Panc1 (cell line): Measurements from ENCODE around the gene GRK7. TPM values are rescaled to one million over a fixed set of nuclear protein-coding genes. Genes with fewer than 3 reads are reported as not detected.
"Not testable (repeated sequence)": the region's sequence is repeated elsewhere in the genome, so short reads cannot be mapped to it uniquely, and the experiment has no call there.

Experiments used
- ATAC-seq: fragments of 200-7000 bp; cut with Tn5 transposase; 2 replicates; pipeline ENCODE4 v1.9.1; 2020; ENCODE audit warnings: mild to moderate bottlenecking, moderate library complexity
- BruUV-seq: library from RNA; stranded (reverse); fragments of 400-500 nt; replicated peaks from 2 replicates; lab custom pipeline; 2021; lab: Mats Ljungman, UMichigan
- CTCF ChIA-PET: fragments of 300-600 bp; sonication (Branson Sonifier 250); formaldehyde crosslinking; loops from one replicate; lab custom pipeline; 2022; ENCODE audit warnings: antibody characterized with exemption; lab: Charles Lee
- POLR2A ChIA-PET: fragments of 300-600 bp; sonication (Branson Sonifier 250); formaldehyde crosslinking; loops from one replicate; lab custom pipeline; 2022; ENCODE audit warnings: antibody characterized with exemption; lab: Charles Lee
- DNase-seq: peaks from one replicate; pipeline ENCODE4 v3.0.0-alpha.2; 2010; ENCODE audit warnings: low read depth, low spot score
- H3K27ac ChIP-seq: 2 replicates; pipeline ENCODE4 v1.5.1; 2011; ENCODE audit warnings: mild to moderate bottlenecking, low read length, inconsistent platforms
- H3K27me3 ChIP-seq: fragments of 200-500 bp; sonication (Bioruptor generic); 2 replicates; pipeline ENCODE4 v1.6.0; 2014; ENCODE audit warnings: low read length, inconsistent platforms; ENCODE audit not compliant: control insufficient read depth, insufficient read depth
- H3K36me3 ChIP-seq: fragments of 200-500 bp; sonication (Bioruptor generic); 2 replicates; pipeline ENCODE4 v1.5.1; 2014; ENCODE audit warnings: inconsistent platforms, mild to moderate bottlenecking, low read length, moderate library complexity; ENCODE audit not compliant: control insufficient read depth, insufficient read depth
- H3K4me1 ChIP-seq: 2 replicates; pipeline ENCODE4 v1.5.1; 2011; ENCODE audit warnings: inconsistent platforms, mild to moderate bottlenecking, low read length, moderate library complexity; ENCODE audit not compliant: control insufficient read depth, insufficient read depth
- H3K4me3 ChIP-seq, 2 experiments: 2 replicates each; pipeline ENCODE4 v1.5.1; 2011 to 2012; ENCODE audit warnings: low read depth in 2 of 2, low read length in 2 of 2, mild to moderate bottlenecking in 2 of 2, inconsistent platforms in 1 of 2, moderate library complexity in 1 of 2
- H3K9me3 ChIP-seq: fragments of 200-500 bp; sonication (Bioruptor generic); 2 replicates; pipeline ENCODE4 v1.5.1; 2014; ENCODE audit warnings: low read depth, mild to moderate bottlenecking, inconsistent platforms, low read length, moderate library complexity; ENCODE audit not compliant: control insufficient read depth, insufficient read depth
- CTCF ChIP-seq: fragments of 450-650 bp; IDR thresholded peaks from 2 replicates; pipeline ENCODE4 v1.5.1; 2017; ENCODE audit warnings: mild to moderate bottlenecking
- POLR2AphosphoS5 ChIP-seq: IDR thresholded peaks from 2 replicates; pipeline ENCODE4 v1.6.1; 2012; ENCODE audit warnings: mild to moderate bottlenecking, low read depth, low read length, moderate library complexity
- SIN3A ChIP-seq: IDR thresholded peaks from 2 replicates; pipeline ENCODE4 v1.6.1; 2012; ENCODE audit warnings: low read depth, mild to moderate bottlenecking, low read length, moderate library complexity, borderline replicate concordance; ENCODE audit not compliant: insufficient read depth
- TCF7L2 ChIP-seq: IDR thresholded peaks from 2 replicates; pipeline ENCODE4 v1.6.1; 2011; ENCODE audit warnings: mild to moderate bottlenecking, low read depth, low read length, inconsistent platforms
- in situ Hi-C: cut with HindIII; loops from 2 replicates; pipeline ENCODE4 v1.10.0; 2016; ENCODE audit warnings: low sequenced_read_pairs, low pct_unique_long_range_greater_than_20kb
- intact Hi-C: fragments of 100-400 bp; cut with micrococcal nuclease; formaldehyde crosslinking; loops from one replicate; pipeline ENCODE4 v1.10.0; 2022; ENCODE audit not compliant: unreplicated experiment
- total RNA-seq: library from RNA; stranded (reverse); gene quantifications from one replicate; pipeline ENCODE4 v1.2.1, GENCODE V29; 2021; ENCODE audit not compliant: unreplicated experiment
- TF ChIP-seq, protein P1 (sequence below), 2 experiments: IDR thresholded peaks; 2 replicates each; pipeline ENCODE4 v1.6.1; 2011 to 2012; ENCODE audit warnings: low read depth in 2 of 2, control low read depth in 1 of 2, low read length in 1 of 2, mild to moderate bottlenecking in 1 of 2, moderate library complexity in 1 of 2; ENCODE audit not compliant: insufficient read depth in 1 of 2

Gene GRK7
- total RNA-seq, 1 experiment from 2014 or later: 0.10 TPM

GRCh38 chr3:141784531-141784930, 21.3 kb downstream of the GRK7 start:
- Histone ChIP-seq H3K4me3 (no peak overlapping the region), H3K4me1 (no peaks in the 10 kb centered on the region), H3K27ac (no peak overlapping the region), H3K9me3 (no peaks in the 10 kb centered on the region), H3K27me3 (no peaks in the 10 kb centered on the region), H3K36me3 (no peaks in the 10 kb centered on the region)
- ChIA-PET POLR2A (no interaction called here), CTCF (no interaction called here)
- ATAC-seq (no peak), DNase-seq (no peak)
- TF ChIP-seq POLR2AphosphoS5: no peak
- TF ChIP-seq TCF7L2: no peak
- TF ChIP-seq CTCF: no peak
- no peak for TF ChIP-seq SIN3A
- TF ChIP-seq, protein P1, sequence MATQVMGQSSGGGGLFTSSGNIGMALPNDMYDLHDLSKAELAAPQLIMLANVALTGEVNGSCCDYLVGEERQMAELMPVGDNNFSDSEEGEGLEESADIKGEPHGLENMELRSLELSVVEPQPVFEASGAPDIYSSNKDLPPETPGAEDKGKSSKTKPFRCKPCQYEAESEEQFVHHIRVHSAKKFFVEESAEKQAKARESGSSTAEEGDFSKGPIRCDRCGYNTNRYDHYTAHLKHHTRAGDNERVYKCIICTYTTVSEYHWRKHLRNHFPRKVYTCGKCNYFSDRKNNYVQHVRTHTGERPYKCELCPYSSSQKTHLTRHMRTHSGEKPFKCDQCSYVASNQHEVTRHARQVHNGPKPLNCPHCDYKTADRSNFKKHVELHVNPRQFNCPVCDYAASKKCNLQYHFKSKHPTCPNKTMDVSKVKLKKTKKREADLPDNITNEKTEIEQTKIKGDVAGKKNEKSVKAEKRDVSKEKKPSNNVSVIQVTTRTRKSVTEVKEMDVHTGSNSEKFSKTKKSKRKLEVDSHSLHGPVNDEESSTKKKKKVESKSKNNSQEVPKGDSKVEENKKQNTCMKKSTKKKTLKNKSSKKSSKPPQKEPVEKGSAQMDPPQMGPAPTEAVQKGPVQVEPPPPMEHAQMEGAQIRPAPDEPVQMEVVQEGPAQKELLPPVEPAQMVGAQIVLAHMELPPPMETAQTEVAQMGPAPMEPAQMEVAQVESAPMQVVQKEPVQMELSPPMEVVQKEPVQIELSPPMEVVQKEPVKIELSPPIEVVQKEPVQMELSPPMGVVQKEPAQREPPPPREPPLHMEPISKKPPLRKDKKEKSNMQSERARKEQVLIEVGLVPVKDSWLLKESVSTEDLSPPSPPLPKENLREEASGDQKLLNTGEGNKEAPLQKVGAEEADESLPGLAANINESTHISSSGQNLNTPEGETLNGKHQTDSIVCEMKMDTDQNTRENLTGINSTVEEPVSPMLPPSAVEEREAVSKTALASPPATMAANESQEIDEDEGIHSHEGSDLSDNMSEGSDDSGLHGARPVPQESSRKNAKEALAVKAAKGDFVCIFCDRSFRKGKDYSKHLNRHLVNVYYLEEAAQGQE (IDR thresholded peaks at IDR 0.05; ENCODE audit: insufficient read depth in 1 of 2, low read depth in 2 of 2, low read length in 1 of 2): no peak
- BruUV-seq: no TSS peak
- in situ Hi-C loops: no loop called here
- intact Hi-C loops: no loop called here

GRCh38 chr3:141788149-141788548, 24.9 kb downstream of the GRK7 start:
- no peaks in the 10 kb centered on the region for H3K4me1 ChIP-seq
- no peaks in the 10 kb centered on the region for H3K27me3 ChIP-seq
- POLR2A ChIA-PET: no interaction called here
- no TSS peak for BruUV-seq
- no peak overlapping the region for H3K27ac ChIP-seq
- intact Hi-C loops: no loop called here
- no peaks in the 10 kb centered on the region for H3K36me3 ChIP-seq
- TF ChIP-seq POLR2AphosphoS5: no peak
- TF ChIP-seq, protein P1 (IDR thresholded peaks at IDR 0.05; ENCODE audit: insufficient read depth in 1 of 2, low read depth in 2 of 2, low read length in 1 of 2): no peak
- no peak for TF ChIP-seq CTCF
- TF ChIP-seq TCF7L2: no peak
- TF ChIP-seq SIN3A: no peak
- H3K4me3 ChIP-seq: no peak overlapping the region
- DNase-seq (no peak), ATAC-seq (no peak)
- in situ Hi-C loops: no loop called here
- CTCF ChIA-PET: no interaction called here
- no peaks in the 10 kb centered on the region for H3K9me3 ChIP-seq

- BruUV-seq, H3K9me3 ChIP-seq, H3K4me1 ChIP-seq, H3K27ac ChIP-seq, ATAC-seq, DNase-seq, H3K4me3 ChIP-seq, H3K27me3 ChIP-seq, POLR2A ChIA-PET, in situ Hi-C loops, intact Hi-C loops, CTCF ChIA-PET, H3K36me3 ChIP-seq: not testable (repeated sequence)
Measured at GRCh38 chr3:141788750-141789149, 25.5 kb downstream of the GRK7 start.
